Measurements from ENCODE around the gene IL22RA1. TPM values are rescaled to one million over a fixed set of nuclear protein-coding genes. Genes with fewer than 3 reads are reported as not detected.

IL22RA1 gene
- total and polyA plus RNA-seq, 9 of the 15 experiments (the other 6 are each of a cell fraction or from before 2014, with no cell fraction given): not detected

GRCh38 chr1:24126018-24126671 is 16.8 kb downstream of the IL22RA1 start (continued):
- TF ChIP-seq MGA (IDR thresholded peaks at IDR 0.05) (0 out of 2 replicates have a peak, but pooled peaks have one; percentile 18), CBFA2T3 (IDR thresholded peaks at IDR 0.05) (peak; percentile 44), L3MBTL2 (IDR thresholded peaks at IDR 0.05) (peak; percentile 47; the same call in 1 of the 2 replicates), SNIP1 (IDR thresholded peaks at IDR 0.05; ENCODE audit: low read depth) (no peak), ARID2 (IDR thresholded peaks at IDR 0.05) (no peak), ASH1L (IDR thresholded peaks at IDR 0.05; ENCODE audit: borderline replicate concordance, low read depth, partially characterized antibody) (no peak), CREB1 (IDR thresholded peaks at IDR 0.05) (no peak), CREB1 (CRISPR knock-in tag; IDR thresholded peaks at IDR 0.05) (0 out of 2 replicates have a peak, but pooled peaks have one; percentile 19), BRD9 (IDR thresholded peaks at IDR 0.05; ENCODE audit: low read depth, partially characterized antibody) (no peak), THRAP3 (IDR thresholded peaks at IDR 0.05; ENCODE audit: borderline replicate concordance) (no peak)
- TF ChIP-seq, protein P1, sequence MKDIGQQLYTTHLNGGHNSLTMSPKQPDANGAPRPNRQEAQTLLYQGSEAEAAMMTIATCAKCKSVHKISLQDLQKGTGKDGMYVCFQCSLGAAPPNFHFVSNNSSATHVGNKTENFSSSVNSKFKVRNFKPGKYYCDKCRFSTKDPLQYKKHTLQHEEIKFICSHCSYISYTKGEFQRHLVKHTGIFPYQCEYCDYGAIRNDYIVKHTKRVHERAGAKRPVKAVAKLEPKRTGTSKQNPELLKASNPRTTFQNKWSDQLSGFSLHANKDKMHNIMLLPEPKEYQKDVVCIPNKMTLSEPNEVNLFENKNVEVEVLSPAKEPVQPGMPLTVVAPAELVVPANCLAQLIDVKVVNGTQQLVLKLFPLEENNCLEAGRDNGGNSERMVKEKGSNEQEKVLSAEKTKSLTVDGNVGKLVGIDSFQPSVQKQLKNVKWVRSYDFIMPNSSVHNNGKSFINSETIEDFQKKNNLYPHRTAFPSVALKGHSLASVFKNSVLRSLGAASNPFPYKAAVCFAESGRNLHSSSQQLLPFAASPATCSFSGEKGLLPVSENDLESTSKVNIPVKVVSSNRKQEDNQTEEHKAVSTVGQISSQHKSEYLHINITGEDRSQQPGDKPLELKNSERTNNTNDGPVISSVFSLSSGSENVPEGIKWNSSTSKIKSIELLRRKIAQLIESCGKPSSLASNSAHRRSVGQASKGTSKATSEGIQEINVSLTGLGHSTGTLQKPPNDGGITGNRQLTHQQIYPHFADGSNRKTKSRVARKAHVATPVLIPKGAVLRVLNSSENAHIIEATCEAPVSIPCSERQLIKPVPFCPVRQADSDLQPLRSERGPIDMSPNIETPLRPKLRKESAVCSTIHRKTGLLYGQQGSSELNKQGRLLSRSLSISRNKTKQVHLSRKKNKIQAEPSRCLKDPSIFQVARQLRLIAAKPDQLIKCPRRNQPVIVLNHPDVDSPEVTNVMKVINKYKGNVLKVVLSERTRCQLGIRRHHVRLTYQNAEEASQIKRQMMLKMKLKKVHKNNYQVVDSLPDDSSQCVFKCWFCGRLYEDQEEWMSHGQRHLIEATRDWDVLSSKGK (CRISPR knock-in tag; IDR thresholded peaks at IDR 0.05): no peak
- TF ChIP-seq, protein P2, sequence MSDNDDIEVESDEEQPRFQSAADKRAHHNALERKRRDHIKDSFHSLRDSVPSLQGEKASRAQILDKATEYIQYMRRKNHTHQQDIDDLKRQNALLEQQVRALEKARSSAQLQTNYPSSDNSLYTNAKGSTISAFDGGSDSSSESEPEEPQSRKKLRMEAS (CRISPR knock-in tag; IDR thresholded peaks at IDR 0.05): peak; percentile 52

All from K562 (cell line).